Middle frontal gyrus (tissue), 1 donor: ENCODE results near the gene RRH.
"Not testable (repeated sequence)": the region's sequence is repeated elsewhere in the genome, so short reads cannot be mapped to it uniquely, and the experiment has no call there.

Experiments
- DNase-seq: peaks from one replicate; pipeline ENCODE4 v3.0.0-alpha.2; 2015; ENCODE audit warnings: low spot score; ENCODE audit errors: extremely low spot score

Gene RRH

GRCh38 chr4:109827672-109828071, at the start of gene RRH:
Gene RRH, plus strand, starts transcription at chr4:109827972. Its CDS starts 56 bp downstream, at chr4:109828028.
- no peak for DNase-seq

GRCh38 chr4:109782092-109782491, 45.7 kb upstream of the RRH start:
- DNase-seq, result not testable (repeated sequence)

GRCh38 chr4:109786846-109787245, 40.9 kb upstream of the RRH start:
- DNase-seq, result no peak

GRCh38 chr4:109787807-109788206, 40.0 kb upstream of the RRH start:
- DNase-seq, result no peak

GRCh38 chr4:109795059-109795458, 32.7 kb upstream of the RRH start:
- no peak for DNase-seq

- DNase-seq, result no peak
Measured at GRCh38 chr4:109798866-109799265, 28.9 kb upstream of the RRH start.

- no peak for DNase-seq
Measured at GRCh38 chr4:109801099-109801789, 26.5 kb upstream of the RRH start.

GRCh38 chr4:109801895-109802319, 25.9 kb upstream of the RRH start, which contains the start of gene CFI:
Gene CFI, minus strand, starts transcription at chr4:109801999. Its CDS starts 28 bp downstream, at chr4:109801971.
- no peak for DNase-seq

GRCh38 chr4:109803924-109804571, 23.7 kb upstream of the RRH start:
- no peak for DNase-seq

GRCh38 chr4:109809655-109810054, 18.1 kb upstream of the RRH start:
- DNase-seq, result no peak

GRCh38 chr4:109810552-109811387, 17.0 kb upstream of the RRH start:
- no peak for DNase-seq

GRCh38 chr4:109811707-109812106, 16.1 kb upstream of the RRH start:
- DNase-seq, result no peak

- DNase-seq, result peak; percentile 88
Measured at GRCh38 chr4:109815151-109816081, 12.4 kb upstream of the RRH start, which contains the start of gene GAR1. Gene GAR1, plus strand, starts transcription at chr4:109815762. Its CDS starts 403 bp downstream, at chr4:109816165.

- no peak for DNase-seq
Measured at GRCh38 chr4:109816082-109816442, 11.7 kb upstream of the RRH start.

- no peak for DNase-seq
Measured at GRCh38 chr4:109816894-109817293, 10.9 kb upstream of the RRH start.

- DNase-seq, result no peak
Measured at GRCh38 chr4:109818268-109818667, 9.5 kb upstream of the RRH start.

- DNase-seq, result no peak
Measured at GRCh38 chr4:109820563-109820962, 7.2 kb upstream of the RRH start.

GRCh38 chr4:109821185-109821584, 6.6 kb upstream of the RRH start:
- DNase-seq, result no peak

- DNase-seq, result peak; percentile 21
Measured at GRCh38 chr4:109826719-109827118, 1.1 kb upstream of the RRH start.

- DNase-seq, result no peak
Measured at GRCh38 chr4:109833756-109834155, 6.0 kb downstream of the RRH start.

GRCh38 chr4:109836985-109837384, 9.2 kb downstream of the RRH start:
- DNase-seq, result no peak
